NCI-H1694 (cell line): ENCODE data around the gene FMR1.

Experiments
- DNase-seq: peaks from one replicate; lab custom pipeline; 2025; lab: John Stamatoyannopoulos, UW

Gene FMR1

DNA sequence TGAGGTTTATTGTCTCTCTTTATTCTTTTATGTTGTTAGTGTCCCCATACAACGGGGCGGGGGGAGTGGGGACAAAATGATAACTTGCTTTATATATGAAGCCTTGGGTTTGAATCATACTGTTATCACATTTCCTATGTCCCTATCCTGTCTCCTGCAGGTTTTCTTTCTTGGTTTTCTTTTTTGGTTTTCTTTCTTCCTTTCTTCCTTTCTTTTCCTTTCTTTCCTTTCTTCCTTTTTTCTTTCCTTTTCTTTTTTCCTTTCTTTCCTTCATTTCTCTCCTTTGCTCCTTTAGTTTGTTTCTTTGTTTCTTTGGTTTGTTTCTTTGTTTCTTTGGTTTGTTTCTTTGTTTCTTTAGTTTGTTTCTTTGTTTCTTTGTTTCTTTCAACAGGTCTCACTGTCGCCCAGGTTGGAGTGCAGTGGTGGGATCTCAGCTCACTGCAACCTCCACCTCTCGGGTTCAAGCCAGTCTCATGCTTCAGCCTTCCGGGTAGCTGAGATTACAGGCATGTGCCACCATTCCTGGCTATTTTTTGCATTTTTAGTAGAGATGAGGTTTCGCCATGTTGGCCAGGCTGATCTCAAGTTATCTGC, 4.8 kb downstream of the FMR1 start:
- no peak for DNase-seq

DNA sequence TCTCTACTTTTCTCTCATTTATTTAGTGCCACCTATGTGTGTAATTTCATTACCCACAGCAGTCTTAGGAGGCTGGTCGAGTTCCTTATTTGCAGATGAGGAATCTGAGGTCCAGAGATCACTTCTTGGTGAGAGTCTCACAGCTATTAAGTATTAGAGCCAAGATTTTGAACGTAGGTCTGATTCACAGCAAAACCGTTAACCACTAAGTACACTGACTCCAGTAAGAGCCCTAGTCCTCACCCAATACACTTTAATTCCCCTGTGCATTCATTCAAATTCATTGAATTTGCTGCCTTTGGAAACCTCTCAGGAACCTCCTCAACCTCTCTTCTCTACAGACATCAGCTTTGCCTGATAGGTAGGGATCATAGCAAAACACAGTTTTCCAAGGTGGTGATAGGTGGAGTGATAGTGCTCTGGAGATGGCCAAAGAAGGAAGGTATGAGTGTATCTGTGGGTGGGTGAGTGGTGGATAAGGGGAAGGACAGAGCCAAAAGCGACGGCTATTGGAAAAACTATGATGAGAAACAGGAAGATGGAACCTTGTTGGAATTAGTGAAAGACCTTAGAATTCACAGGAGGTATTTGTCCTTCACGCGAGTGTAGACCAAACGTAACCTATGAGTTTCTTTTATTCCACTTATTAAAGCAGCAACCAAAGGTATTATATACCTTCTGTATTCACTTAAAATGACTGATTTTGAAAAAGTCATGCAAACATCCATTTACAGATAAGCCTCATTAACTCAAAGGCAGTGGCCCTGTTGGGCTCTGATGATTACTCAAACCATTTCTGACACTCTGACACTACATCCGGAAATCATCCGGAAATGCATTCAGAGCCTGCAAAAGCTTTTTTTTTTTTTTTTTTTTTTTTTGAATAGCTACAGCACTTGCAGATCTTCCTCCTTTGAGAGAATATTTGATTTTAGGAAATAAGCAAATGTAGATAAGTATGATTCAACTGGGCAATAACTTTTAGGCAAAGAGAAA, 6.3 kb downstream of the FMR1 start:
- no peak for DNase-seq

DNA sequence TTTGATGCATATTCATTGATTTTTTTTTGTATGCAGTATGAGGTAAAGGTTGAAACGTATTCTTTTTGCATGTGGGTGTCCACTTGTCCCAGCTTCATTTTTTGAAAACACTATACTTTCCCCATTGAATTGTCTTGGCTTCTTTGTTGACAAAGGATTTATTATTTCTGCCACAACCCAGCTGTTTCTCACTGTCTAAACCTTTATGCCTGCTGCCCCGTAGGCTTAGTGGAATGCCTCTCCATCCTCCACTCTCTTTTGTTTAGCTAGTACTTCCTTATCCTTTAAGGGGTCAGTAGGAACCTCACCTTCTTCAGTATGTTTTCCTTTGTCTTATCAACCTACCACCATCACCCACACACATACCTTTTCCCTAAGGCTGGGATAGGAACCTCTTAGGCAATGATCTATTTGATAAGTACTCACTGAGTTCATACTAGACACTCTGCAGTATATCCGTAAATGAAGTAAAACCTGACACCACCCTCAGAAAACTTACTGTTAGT, 8.5 kb downstream of the FMR1 start:
- no peak for DNase-seq

DNA sequence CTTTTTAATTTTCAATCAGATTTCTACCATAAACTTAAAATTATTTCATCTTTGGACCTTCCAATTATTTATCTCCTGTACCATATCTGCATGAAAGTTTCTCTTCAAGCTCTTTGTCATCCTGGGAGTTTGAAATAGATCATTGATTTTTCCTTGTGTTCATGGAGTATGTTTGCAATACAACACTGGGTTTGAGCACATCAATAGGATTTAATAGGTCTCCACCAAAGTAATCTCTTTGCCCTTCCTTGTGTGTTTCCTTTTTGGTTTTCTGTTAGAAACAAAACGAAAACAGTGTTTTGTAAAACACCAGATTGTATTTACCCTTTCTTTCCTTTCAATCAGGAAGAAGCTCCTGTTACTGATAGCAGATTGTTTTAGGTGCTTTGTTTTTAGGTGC, 11.9 kb downstream of the FMR1 start:
- DNase-seq = no peak

DNA sequence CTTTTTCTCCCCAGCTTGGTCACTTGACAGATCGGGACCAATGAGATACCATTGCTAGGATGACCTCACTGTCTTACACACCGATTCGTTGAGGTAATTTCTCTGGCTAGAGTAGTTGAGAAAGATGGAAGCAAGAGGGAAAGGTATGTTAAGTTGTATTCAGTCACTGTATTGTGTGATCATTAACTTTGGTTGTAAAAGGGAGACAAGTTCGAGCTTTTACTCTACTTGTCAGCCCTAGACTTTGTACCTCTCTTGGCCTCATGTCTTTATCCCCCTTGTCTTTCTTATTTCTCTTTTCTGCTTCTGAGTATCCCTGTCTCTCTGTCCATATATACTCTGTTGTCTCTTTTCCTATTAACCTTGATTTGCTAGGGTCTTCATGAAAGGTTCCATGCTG, 15.5 kb downstream of the FMR1 start:
- no peak for DNase-seq

DNA sequence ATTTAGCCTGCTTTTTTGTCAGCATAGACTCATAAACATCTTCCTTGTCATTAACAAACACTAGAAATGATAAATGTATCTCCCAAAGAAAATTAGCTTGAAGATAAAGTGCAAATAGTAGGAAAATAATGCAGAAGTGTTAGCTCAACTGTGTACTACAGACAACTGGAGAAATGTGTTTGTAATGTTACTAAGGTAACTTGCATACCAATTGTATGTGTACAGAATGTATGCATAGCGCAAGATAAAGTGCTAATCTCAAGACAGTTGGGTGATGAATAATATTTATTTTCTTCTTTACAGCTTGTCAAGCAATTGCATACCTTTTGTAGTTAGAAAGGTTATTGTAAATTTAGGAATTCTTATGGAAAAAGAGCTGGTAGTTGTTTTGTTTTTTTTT, 22.1 kb downstream of the FMR1 start:
- DNase-seq = no peak

DNA sequence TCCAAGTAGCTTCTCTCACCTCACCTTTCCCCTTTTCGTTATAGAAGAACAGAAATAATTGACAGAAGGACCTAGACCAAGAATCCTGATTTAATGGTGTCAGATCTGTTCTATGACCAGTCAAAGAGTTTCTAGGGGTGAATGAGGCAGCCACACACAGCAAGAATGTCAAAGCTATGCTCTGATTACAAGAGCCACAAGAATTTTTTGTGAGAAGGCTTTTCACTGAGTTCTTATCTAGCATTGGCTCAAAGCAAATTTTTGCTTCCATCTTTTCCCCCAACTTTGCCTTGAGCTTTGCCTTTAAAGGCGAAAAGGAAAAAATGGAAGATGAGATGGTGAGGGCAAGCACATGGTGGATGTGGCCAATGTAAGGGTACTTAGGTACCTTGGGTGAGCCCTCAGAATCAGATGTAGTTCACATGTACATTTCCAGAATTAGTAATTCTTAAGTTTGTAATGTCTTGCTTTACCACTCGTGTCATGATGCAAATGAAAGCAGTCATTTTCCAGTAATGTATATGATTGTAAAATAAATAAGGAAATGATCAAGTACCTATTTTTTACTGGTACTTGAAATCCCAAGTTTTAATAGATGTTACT, 23.5 kb downstream of the FMR1 start:
- DNase-seq = no peak

DNA sequence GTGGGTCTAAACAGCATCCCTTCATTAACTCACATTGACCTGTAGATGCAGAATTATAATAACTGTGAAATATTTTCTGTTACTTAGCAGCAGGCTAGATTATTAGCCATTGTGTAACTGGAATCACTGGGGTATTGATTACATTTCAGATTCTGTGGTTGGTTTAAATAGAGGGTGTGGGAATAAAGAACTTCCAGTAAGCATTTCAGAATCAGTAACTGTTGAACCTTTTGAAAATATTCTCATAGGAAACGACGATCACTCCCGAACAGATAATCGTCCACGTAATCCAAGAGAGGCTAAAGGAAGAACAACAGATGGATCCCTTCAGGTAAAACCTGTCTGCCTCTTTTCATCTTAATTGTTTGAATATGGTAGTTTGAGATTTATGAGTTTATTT, 33.6 kb downstream of the FMR1 start:
- no peak for DNase-seq

DNA sequence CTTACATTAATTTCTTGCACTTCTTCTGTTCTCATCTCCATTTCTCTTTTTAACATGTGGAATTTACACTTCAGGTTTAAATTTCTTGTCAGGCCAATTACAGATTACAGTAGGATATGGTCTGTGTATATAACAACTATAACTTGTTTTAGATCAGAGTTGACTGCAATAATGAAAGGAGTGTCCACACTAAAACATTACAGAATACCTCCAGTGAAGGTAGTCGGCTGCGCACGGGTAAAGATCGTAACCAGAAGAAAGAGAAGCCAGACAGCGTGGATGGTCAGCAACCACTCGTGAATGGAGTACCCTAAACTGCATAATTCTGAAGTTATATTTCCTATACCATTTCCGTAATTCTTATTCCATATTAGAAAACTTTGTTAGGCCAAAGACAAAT, 36.8 kb downstream of the FMR1 start:
- DNase-seq = no peak

DNA sequence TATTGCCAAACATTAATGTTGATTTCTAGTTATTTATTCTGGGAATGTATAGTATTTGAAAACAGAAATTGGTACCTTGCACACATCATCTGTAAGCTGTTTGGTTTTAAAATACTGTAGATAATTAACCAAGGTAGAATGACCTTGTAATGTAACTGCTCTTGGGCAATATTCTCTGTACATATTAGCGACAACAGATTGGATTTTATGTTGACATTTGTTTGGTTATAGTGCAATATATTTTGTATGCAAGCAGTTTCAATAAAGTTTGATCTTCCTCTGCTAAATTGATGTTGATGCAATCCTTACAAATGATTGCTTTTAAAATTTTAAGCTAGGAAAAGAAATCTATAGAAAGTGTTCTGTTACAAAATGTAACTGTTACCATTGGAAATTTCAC, 38.6 kb downstream of the FMR1 start:
- DNase-seq = no peak

DNA sequence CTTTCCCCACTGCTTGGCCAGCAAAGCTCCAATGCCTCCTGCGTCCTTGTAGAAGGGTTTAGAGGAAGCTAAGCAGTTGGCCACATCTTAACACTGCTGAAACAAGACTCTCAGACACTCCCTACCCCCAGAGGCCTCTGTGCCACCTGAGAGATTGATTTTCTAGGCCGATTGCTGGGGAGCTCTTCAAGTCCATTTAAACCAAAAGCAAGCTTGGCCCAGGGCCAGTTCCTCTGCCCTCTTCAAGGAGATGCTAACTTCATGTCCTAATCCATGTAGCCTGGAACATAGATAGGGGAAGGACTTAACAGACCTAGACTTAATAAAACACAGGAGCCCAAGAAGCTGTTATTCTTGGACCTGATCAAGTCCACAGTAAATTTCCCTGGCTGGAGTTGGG, 42.3 kb downstream of the FMR1 start:
- DNase-seq = no peak

DNA sequence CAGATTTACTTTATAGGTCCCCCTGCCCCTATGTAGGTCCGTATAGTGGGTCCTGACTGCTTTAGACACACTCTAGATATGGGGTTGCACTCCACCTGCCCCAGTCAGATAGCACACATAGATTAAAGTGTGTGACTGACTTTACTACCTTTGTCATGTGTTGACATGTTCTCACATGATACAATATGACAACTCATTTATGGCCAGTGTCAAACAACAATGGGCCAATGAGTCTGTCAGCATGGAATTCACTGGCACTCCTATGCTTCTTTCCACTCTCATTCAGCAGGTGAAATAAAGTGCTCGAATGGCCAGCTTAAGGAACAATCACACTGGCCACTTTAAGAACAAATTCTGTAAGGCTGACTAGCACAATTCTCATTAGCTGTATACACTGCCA, 45.6 kb downstream of the FMR1 start:
- no peak for DNase-seq

DNA sequence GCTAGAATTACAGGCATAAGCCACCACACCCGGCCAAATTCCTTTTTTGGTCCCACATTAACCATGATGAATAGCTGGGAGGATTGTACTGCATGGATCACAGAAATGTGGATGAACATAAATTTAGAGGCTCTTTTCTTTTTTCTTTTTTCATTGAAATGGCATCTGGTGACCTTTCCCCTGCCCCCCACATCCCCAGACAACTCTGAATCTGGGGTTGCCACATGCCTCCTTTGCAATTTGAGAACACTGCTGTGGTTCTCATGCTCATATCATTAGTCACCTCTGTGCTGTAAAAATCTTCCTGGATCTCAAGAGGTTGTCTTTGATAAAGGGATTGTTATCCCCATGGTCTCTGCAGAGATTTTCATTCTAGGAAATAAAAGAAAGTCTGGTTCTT, 46.6 kb downstream of the FMR1 start:
- no peak for DNase-seq

DNA sequence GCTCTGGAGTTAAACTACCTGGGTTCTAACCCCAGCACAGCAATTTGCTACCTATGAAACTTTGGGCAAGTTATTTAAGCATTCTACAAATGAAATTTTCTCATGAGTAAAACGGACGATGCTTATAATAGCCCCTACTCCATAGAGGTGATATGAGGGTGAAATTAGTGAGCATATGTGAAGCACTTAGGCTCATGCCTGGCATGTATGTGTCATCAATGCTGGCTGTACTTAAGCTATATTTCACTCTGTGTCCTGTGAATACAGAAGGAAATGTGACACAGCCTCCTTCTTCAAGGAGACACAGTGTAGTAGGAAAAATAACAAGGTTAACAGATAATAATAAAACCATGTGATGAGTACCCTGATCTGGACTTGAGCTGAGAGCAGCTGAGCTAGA, 49.0 kb downstream of the FMR1 start:
- no peak for DNase-seq

DNA sequence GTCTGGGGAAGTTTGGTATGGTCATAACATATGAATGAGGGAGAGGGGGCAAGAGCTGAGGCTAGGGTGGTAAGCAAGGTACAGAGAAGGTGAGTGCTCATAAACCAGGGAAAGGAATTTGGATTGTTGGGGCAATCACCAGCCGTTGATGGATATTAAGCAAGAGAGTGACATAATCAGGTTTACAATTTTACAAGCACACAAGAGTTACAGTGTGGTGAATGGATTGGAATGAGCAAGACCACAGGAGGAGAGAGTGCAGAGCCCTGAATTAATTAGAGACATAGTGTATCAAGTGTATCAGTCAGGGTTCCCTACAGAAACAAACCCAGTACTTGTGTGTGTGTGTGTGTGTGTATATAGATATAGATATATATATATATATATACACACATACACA, 50.8 kb downstream of the FMR1 start:
- DNase-seq = no peak

DNA sequence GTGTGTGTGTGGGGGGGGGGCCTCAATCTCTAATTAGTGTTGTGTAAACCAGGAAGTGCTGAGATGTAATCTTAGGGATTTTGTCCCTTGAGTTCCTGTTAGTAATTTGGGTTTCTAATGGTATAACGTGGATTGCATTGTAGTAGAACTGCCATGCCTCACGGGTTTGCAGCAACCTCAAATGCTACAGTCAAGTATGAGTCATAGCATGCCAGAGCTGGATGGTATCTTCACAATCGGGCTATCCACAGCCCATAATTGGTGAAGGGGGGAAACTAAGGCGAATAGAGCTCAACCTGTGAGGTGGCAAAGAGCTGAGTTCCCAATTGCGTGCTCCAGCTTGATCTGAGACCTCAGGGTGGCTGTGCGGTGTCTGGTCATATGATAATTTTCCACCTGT, 67.2 kb downstream of the FMR1 start:
- DNase-seq = no peak

DNA sequence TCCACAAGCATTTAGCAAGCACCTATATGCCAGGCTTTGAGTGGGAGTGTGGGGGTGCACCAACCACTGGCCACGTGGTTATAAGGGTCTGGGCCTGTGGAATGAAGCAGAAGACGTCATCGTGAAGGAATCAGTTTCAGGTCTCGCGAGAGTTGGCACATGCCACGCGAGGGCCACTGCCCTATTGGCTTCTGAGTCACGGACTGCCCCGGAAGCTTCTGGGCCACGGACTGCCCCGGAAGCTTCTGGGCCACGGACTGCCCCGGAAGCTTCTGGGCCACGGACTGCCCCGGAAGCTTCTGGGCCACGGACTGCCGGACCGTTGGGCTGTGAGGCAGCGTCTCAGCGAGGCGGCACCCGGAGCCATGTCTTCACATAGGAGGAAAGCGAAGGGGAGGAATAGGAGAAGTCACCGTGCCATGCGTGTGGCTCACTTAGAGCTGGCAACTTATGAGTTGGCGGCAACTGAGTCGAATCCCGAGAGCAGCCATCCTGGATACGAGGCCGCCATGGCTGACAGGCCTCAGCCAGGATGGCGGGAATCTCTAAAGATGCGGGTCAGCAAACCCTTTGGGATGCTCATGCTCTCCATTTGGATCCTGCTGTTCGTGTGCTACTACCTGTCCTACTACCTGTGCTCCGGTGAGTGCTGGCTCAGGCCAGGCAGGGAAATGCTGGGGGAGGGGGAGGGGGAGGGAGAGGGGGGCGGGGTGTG, 69.5 kb downstream of the FMR1 start, which contains the start of gene FMR1NB:
Gene FMR1NB, plus strand, starts transcription at position 300 of the 715 bp plus-strand sequence. Its CDS starts 66 bp downstream, at position 366.
- no peak for DNase-seq
